ENCODE data around the gene RABL3. TPM values are rescaled to one million over a fixed set of nuclear protein-coding genes. Genes with fewer than 3 reads are reported as not detected.
"Not testable (repeated sequence)": the region's sequence is repeated elsewhere in the genome, so short reads cannot be mapped to it uniquely, and the experiment has no call there.

Gene RABL3
- total RNA-seq, 1 donor from 2014 or later = 18.4 TPM

DNA sequence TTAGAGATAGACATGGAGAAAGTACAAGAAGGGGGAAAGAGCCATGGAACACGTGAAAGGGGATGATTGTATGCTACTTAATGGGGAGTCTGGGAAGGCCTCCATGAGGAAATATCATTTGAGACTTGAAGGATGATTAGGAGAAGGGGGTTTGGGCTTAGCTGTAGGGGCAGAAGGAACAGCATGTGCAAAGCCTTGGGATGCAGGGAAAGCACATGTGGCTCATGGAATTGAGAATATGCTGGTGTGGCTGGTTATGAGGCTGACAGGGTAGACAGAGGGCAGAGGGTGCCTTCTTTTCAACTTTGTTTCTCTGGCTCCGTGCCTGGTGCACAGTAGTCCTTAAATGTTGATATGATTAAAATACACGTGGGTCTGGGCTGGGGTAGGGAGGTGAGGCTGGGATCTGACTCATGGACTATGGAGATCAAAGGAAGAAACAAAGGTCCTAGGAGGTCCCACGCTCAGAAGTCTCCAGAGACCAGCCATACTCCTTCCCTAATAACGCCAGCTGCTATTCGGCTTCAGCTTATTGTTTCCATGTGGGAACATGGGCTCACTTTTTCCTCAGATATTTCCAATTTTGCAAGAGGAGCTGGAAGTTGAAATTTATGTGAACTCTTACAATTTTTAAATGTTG is 1.4 kb upstream of the RABL3 start:
- no peak for ATAC-seq

GRCh38 chr3:120742849-120743365 is 591 bp upstream of the RABL3 start:
- ATAC-seq = peak; percentile 34

- peak; percentile 7 for ATAC-seq
Observed at GRCh38 chr3:120741837-120742197, 499 bp downstream of the RABL3 start.

GRCh38 chr3:120741320-120741719 is 996 bp downstream of the RABL3 start:
- no peak for ATAC-seq

DNA sequence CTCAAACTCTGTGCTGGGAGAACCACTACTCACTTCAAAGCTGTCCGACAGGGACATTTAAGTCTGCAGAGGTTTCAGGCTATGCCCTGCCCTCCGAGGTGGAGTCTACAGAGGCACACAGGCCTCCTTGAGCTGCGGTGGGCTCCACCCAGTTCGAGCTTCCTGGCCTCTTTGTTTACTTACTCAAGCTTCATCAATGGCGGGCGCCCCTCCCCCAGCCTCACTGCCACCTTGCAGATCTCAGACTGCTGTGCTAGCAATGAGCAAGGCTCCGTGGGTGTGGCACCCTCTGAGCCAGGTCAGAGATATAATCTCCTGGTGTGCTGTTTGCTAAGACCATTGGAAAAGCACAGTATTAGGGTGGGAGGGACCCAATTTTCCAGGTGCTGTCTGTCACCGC is 4.3 kb downstream of the RABL3 start:
- not testable (repeated sequence) for ATAC-seq

DNA sequence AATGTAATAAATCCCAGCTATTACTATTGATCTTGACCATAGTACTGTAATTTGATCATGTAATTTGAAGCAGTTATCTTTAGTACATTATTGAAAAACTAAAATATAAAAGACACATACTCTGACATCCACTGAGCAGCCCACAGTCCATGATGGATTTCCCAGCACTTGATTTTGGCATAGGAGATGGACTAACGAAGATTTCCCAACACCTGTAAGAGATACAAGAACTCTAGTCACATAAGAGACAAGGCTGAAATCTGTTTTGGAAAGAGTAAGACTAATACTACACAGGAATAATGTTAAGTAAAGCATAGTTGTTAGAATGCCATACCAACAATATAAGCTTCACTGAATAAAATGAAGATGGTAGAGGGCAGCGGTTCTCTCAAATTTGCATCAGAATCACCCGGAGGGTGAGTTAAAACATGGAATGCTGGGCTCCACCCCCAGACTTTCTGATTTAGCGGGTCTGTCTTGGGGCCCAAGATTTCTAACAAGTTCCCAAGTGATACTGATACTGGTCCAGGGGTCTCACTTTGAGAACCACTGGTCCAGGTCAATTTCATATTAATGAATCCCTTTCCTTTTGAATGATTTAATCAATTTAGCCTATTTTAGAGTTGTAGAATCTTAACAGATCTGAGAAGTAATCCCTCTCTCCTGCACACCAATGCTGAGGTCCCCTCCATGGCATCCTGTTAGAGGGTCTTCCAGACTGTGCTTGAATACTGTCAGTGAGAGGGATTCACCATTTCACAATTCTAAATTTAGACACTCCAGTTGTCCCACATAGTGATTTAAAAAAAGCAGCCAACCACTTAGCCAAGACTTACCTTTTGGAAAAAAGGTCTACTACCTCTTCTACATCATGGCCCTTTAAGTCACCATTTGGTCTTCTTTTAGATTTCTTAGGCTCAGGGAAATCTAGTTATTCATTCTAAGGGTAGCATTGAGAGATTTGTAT is 11.5 kb downstream of the RABL3 start:
- ATAC-seq = no peak

GRCh38 chr3:120726791-120727190 is 15.5 kb downstream of the RABL3 start:
- ATAC-seq = no peak

- ATAC-seq = not testable (repeated sequence)
Observed at GRCh38 chr3:120719167-120719834, 23.0 kb downstream of the RABL3 start.

- no peak for ATAC-seq
Observed at GRCh38 chr3:120713262-120713661, 29.1 kb downstream of the RABL3 start.

DNA sequence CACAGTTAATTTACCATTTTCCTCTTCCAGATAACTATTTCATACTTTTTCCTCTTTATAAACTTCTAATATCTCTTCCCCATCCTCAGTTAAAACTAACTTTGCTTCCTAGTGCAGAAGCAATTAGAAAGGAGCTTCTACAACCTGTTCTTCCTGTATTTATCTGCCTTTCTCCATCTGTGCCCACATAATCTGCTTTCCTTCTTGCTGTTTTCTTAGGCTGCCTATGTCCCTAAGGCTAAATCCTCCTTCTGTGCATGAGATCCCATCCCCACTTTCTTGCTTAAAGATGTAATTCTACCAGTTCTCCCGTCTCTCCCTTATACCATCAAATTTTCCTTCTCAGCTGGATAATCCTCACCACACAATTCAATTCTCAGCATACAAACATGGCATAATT is 31.9 kb downstream of the RABL3 start:
- no peak for ATAC-seq

DNA sequence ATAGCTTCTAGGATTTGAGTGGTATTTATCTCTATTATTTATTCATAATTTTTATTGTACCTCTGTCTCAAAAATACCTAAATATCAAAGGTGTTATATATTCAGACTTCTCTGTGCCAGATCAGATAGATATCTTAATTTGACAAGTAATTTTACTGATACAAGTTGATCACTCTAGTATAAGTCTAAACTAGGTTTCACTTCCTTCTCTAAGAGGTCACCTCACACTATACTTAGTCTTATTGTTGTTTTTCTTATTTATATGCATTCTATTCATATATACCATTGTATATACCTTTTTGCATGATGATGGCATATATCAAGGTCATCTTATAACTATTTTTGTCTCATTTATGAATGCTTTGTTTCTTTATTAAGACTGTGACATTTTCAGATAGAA is 33.9 kb downstream of the RABL3 start:
- ATAC-seq = no peak

DNA sequence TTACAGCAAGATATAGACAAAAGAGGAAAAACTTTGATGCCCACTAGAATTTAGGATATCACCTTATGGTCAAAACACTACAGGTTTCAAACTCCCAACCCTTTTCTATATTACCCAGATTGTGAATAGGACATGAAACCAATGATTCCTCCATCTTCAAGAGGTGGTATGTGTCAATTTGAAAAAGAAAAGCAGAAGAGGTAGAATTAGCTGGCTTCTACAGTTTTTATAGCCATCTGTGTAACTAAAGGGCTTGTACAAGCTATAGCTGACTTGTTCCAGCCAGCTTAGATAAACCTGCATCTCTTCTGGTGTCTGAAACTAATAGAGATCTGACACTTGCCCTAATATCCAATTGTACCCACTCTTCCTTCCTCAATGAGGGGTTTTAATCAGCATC is 35.4 kb downstream of the RABL3 start:
- no peak for ATAC-seq

DNA sequence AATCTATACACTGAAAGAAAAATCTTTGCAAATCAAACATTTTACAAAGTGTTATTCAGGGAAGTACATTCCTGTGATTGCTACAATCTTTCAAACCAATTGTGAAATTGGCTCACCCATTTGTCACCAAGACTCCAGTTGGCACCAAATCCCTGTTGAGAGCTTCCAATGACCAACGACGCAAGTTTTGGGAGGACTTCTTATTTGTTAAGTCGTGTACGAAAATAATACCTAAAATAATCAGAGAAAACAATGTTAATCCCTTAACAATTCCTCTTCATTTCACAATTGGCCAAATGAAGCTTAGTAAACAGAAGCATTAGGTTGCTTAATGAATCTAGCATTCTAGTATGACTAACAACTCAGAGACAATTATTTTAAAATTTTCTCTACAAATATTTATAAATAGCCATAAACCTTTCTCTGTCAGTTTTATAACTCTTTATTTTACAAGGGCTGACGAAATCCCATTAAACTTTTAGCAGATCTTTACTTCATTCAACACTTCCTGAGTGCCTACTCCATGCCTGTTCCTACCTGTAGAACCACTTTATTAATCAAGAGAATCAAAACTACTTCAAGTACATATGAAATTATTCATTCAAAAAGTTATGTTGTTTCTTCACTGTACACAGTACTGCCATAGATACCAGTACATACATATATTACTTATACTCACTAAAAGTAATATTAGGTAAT is 36.3 kb downstream of the RABL3 start:
- ATAC-seq = no peak

GRCh38 chr3:120699333-120699732 is 43.0 kb downstream of the RABL3 start:
- no peak for ATAC-seq

DNA sequence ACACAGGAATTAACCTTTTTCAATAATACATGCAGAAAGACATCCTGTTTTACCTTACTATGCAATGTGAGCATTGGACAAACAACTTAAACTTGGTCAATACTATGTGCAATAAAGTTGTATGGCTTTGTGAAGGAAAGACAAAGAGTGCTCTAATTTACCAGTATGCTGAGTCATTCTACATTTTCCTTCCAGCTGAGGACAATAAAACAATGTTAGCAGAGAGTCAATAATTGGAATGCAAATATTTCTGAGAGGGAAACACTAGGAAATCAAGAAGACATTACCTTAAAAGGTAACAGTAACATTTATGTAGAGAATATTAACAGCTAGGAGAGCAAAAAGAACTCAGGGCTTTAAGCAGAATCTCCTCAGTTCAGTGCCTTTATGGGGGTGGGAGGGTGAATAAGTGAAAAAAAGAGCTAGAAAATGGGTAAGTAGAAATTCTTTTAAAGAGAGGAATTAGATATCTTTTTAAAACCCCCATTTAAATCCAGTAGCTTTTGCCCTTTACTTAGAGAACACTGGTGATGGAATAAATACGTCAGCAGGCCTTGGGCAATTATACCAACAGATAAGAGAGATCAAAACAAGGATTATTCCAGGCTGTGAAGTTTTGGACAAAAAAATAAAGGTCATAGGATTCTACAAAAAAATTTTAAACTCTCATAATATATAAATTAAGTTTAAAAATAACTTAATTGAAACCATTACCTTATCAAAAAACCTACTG is 48.7 kb downstream of the RABL3 start:
- ATAC-seq = no peak

DNA sequence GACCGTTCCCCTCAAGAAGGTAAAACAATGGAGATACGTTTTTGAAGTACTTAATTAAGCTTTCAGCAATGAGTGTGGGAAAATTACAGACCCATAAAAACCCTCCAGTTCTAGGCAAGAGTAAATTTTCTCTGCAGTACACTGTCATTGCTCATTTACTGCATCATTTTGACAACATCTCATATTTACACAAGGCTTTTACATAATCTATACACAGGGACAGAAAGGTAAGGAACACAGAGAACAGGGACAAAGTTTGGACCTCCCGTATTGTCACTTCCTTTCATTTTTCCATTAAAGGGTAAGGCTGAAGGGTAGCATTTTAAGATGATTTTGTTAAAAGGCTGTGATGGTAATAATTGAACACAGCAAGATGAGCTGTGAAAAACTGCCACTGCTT is 52.9 kb downstream of the RABL3 start:
- ATAC-seq = no peak

GRCh38 chr3:120688121-120688520 is 54.2 kb downstream of the RABL3 start:
- no peak for ATAC-seq

GRCh38 chr3:120685411-120685810 is 56.9 kb downstream of the RABL3 start:
- no peak for ATAC-seq

DNA sequence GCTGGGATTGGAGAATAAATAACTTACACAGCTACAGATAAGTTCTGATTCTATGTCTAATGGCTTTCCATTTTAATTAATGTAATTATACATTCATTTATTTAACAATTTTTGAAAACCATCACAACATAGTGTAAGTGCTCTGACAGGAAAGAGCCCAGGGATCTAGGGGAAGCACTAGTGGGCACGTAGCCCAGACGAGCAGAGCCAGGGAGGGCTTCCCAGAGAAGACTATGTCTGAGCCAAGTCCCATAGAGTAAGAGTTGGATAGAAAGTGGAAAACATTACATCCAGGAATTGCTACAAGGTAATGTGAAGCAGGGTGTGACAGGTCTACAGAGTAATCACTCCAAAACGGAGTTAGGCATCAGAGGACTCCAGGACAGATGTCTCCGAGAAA is 57.4 kb downstream of the RABL3 start:
- ATAC-seq = no peak

DNA sequence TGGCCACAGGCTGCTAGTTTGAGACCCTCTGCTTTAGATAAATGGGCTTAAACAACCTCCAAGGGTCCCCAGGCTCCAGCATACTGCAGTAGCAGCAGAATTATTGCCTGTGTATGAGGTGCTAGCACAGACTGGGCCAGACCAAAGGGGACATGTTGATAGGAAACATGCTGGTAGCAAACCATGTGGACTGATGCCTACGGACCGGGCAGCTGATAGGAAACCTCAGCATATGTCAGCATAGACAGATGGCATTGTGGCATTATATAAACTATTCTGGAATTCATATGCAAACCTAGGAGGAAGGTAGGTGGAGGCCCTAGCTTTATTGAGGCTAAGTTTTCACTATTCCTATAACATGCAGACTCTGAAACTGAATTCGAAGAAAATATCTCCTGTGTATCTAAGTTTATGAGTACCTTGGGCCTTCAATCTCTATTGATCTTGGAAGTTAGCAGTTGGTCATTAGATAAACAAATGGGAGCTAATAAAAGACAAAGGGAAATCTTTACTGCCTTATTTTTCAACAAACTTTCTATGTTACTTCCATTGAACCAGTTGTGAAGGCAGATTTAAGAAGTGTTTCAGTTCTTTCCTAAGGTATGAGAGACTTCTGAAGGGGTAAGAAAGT is 58.5 kb downstream of the RABL3 start:
- ATAC-seq = no peak

DNA sequence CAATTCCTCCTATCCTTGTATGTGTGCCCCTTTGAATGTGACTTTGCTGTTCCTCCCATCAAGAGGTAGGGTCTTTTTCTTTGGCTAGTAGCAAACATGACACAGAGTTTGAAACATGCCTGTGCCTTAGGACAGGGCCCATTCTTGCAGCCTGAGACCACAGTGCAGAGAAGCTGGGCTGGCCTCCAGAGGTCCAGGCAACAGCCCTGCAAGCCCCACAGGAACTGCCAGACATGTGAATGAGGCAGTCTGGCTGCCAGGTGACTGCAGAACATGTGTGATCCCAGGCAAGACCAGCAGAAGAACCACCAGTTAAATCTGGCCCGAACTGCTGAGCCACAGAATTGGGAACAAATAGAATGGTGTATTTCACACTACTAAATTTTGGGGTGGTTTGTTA is 59.1 kb downstream of the RABL3 start:
- ATAC-seq = no peak

Measured in esophagus mucosa (tissue), 1 donor.